Hematopoietic multipotent progenitor cell treated with erythropoietin and hydrocortisone succinate and interleukin-3 and kit ligand, for 15 days (in vitro differentiated cells): ENCODE measurements around the gene CDH13.

ENCODE experiments used
- DNase-seq: peaks from one replicate; pipeline ENCODE4 v3.0.0-alpha.2; 2015; ENCODE audit warnings: low spot score

CDH13 gene

DNA sequence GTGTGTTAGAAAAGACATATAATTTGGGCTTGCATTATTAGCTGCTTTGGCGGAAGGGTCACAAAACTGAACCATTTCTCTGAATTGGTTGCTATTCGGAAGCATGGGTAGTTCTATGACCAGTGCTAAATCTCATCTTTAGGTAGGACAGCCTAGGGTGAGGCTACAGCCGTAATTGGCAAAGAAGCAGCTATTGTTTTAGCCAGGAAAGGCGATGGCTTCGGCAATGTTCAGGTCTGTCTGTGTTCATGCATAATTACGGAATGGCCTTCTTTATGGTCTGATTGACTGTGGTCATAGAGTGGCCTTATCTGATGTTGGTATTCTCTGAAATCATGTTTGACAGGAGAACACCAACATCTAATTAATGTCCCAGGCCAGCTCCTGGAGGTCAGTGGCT is 812.6 kb downstream of the CDH13 start:
- DNase-seq: no peak

DNA sequence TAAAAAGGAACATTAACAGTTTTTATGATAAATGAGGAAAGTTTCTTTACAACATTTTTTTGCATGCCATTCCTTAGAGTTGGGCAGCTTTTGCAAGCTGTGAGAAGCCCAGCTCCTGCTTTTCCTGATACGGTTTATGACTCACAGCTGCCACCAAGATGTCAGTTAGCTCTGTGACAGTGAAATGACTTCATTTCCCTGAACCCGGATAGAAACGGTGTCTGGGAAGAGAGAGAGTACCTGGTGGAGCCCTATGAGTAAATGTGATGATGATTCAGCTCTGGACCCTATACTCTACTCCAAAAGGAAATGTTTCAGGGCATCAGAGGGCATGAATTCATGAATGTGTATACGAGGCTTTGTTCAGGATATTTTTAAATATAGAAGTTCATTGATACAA is 814.7 kb downstream of the CDH13 start:
- DNase-seq: no peak

DNA sequence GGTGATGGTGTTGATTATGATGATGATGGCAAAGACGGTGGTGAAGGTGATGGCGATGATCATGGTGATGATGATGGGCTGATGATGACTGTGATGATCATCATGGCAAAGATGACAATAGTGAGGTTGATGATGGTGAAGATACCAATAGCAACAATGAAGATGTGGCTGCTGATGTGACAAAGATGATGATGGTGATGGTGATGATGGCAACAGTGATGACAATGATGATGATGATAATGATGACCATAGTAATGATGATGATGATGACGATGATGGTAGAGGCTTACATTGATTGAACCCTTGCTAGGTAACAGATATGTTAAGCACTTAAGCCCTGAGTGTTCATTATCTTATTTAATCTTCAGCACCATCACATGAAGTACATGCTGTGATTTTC is 817.2 kb downstream of the CDH13 start:
- no peak for DNase-seq

DNA sequence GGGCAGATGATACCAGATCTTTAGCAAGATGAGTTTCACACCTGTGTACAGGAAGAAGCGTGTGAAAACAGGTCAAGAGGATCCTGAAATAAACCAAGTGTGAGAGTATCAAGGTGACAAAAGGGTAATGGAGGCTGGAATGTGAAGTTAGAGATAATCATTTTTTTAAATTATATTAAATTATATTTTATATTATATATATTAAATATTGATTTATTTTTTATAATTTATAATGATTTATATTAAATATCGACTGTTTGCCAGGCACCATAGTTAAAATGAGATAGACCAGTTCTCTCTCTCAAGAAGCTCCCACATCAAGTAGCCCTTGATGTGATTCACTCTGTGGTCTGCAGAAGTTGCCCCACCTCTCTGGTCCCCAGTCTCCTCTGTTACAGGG is 820.8 kb downstream of the CDH13 start:
- DNase-seq: no peak

DNA sequence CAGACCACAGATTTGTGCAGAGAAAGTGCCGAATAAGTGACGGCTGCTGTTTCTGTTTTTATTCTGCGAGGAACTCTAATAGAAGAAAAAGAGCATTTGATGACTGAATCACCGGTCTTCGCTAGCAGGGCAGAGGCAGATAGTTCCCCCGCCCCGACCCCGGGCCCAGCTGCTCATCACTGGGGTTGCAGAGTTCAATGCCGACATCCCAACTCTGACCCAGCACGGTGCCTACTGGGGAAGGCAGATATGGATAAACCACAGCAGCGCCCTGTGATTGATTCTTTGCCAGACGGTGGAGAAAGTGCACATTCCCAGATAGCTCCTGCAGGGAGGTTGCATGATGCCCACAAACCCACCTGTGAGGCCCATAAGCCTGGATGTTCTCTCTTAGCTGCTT is 823.1 kb downstream of the CDH13 start:
- DNase-seq: no peak

DNA sequence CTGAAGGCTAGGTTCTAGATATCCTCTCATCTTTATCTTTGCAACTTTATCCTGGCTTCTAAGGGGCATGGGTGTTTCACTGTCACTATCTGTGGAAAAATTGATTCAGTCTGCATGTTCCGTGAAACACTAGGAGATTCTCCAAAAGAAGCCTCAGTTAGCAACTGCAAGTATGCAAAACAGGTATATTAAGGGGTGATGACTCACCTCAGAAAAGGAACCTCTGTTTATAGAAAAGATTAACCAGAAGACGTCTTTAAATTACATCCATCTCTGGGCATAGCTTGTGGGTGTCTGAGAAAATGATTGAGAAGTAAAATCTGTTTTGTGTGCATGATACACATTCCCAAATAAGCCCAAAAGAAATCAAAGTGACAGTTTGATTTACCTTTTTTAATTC is 827.2 kb downstream of the CDH13 start:
- DNase-seq: no peak

DNA sequence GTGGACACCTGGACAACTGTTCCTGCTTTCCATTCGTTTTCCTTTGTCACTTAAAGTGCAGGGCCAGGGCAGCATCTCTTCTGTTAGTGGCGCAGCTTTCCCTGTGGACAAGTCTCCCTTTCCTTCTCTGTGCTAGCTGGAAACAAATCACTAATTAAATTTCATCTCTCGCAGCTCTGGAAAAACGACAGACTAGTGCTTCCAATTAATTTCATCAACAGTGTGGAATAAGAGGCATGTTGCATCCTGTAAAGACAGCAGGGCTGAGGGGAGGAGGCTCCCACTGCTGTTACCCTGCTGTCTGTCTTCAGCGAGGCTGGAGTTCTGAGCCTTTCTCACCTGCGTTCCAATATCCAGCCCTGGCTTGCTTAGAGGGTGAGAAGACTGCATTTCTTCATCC is 828.9 kb downstream of the CDH13 start:
- no peak for DNase-seq

DNA sequence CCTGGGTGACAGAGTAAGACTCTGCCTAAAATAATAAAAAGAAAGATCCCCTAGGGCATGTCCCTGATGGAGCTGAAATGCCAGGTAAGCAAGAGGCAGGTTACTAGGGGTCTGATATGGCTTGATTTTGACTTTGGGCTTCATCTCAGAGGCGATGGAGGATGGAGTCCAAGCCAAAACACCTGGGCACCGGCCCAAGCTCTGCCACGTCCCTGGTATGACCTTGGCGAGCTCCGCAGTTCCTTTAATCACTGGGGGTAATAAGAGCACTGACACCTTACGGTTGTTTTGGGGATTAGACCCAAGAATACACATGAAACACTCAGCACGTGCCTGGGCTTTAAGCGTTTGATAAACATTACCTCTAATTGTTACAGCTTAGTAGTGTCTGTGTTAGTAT is 830.2 kb downstream of the CDH13 start:
- no peak for DNase-seq

DNA sequence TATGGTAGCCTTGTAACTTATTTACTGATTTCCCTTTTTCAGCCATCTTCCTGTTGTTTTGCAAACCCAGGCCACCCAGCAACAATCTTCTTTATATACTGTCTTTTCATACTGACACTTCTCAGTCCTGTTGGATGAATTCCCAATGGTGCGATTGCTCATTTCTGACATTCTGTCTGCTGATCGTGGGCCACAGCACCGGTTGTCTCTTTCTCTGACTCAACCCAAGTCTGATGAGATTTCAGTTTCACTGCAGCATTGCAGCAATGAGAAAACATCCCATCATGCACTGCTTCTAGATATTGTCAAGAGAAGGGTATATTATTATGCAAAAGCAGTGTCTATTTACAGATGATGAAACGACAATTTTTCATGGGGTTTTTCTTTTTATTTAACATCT is 831.8 kb downstream of the CDH13 start:
- DNase-seq: no peak

DNA sequence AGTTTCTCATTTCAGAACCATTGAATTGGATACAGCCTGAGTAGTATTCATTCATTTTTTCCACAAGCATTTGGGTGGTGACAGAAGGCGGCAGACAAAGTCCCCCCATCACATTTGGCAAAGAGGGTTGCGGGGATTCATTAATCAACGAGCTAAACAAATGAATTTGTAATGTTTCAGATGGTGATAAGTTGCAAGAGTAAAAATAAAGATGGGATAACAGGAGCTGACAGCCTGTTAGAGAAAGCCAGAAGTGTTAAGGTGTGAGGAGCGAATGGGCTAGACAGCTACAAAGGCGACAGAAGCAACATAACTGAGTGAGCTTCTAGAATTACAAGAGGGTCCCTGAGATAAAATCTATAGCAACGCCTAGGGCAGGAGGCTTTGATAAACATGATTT is 838.2 kb downstream of the CDH13 start:
- no peak for DNase-seq

DNA sequence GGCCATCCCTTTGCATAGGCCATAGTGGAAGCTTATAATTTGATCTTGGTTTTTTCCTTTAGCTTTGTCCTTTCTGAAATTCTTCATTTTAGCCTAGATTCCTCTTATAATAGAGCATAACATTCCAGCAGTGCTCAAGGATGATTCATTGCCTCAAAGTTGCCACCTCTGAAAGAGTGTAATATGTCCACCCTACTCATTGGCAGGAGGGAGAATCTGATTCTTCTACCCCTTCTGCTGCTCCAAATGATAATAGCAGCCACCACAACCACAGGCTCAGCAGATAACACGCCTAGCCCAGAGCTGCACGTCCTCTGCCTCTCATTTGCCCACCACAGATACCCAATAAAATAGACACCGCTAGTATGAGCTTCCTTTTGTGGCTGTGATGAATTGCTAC is 843.6 kb downstream of the CDH13 start:
- no peak for DNase-seq

DNA sequence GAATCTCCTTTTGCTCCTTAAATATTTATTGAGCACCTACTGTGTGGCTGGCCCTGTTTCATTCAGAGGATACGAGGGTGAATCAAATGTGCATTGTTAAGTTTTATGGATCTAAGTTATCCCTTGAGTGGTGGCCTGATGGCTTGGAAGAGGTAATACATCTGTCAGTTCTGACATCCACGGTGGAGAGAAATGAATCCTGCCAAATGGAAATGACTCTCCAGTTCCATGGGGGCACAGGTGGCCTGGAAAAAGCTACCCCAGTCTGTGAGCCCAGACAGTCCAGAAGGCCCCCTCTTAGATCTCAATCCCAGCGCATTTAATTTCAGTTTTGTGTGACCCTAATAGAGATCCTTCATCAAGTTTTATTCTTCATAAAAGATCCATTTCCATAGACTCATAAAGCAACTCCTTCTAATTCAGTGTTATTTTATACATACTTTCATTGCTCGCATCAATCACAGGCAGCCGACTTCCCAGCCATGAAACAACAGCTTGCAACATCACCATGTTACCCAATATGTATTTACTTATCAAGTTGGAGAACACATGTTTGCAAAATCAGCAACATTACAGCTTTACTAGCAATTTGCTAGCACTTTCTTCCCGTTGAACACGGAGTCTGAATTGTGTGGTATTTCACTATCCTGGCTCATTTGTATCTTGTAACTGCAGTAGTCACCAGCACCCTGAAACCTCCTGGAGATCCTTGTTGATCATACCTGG is 846.2 kb downstream of the CDH13 start:
- no peak for DNase-seq

DNA sequence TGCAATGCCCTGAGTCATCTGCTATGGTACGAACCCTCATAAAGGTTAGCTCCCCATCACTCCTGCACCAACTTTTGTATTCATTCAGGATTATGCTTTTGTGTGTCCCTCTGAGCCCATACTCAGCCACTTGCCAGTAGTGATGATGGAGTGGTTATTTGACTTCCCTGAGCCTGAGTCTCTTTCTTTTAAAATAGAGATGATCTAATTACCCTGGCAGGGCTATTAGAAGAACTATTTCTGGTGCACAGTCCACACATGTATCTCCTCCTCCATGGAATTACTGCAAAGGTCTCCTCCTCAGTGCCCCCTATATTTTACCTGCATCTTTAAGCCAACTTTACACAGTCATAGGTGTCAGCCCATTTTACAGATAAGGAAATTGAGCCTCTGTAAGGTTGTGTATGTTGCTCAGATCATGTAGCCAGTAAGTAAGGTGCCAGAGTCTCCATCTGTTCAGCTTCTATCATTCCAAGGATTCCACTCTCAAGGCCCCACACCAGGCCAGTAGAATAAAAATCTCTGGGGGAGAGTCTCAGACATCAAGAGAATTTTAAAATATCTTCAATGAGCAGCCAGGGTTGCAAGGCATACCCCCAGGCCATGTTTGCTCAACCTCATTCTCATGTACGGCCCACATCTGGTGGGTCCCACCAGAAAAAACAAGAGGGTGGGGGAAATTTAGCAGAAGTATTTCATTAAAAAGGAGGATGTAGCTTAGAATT is 847.3 kb downstream of the CDH13 start:
- no peak for DNase-seq

DNA sequence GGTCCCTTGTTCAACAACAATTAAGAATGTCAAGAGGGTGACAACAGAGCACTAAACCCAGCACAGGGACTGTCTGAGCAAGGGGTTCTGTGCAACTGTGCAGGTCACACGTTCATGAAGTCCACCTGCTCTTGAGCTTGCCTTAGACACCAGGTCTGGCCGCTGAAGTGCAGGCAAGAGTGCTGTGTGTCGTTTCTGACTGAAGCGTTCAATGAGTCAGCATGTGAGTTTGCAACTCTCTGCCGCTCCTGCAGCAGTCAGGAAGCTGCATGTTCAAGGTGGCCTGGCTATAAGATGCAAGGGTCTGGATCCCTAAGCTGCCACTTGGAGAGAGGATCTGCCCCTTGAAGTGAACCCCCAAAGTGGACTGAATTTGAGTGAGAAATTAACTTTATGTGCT is 848.3 kb downstream of the CDH13 start:
- no peak for DNase-seq

DNA sequence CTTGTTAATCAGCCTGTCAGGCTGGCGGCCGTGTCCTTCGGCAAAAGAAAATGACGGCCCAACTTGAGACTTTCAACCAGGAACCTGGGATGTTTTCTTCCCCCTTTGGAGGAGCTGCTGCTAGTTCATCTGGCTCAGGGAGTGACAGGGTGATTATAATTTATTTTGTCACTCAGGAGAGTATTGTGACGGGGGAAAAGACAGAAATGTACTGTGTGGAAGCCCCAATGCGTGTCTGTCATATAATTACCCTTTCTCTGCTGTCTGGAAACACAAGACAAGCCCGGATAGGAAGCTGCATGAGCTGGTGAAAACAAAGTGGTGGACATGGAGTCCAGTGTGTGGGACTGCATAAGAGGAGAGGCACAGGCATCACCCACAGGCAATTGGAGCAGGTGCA is 854.8 kb downstream of the CDH13 start:
- DNase-seq: no peak

DNA sequence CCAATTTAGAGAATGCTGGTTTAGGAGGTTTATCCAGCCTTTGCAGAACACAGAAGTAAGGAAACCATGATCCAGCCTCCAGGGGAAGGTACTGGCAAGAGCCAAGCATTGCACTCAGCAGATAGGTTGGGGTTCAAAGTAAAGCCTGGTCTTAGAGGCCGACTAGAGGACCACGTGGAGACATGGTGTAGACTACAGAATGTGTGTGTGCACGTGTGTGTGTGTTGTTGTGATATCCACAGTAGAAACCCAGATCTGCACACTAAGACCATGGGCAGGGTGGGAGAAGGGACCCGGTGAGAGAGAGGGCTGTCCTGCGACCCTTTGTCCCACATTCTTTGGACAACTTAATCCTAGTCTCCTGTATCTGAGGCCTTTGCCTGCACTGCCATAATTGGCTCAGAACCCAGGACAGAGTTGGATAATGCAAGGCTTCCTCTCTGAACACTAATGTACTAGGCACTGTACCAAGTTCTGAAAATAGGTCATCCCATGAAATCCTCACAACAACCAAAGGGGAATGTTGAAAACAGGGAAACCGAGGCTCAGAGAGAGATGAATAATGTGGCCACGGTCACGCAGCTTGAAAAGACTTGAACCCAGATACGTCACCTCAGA is 855.9 kb downstream of the CDH13 start:
- no peak for DNase-seq

DNA sequence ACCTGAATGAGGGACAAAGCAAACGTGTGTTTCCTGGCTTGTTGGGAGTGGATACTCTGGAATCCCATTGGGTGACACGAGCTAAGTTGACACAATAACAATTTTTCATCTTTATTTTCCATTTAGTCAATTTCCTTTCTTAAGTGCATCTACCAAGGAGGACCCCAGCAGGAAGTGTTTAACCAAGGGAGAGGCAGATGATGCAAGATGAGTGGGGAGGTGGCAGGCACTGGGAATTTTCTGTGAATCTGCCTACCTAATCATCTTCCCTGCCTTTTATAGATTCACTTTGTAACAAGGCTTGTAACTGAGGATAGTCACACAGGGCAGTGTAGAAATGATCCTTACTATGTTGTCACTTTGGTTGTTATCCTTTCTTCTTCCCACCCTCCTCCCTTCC is 863.3 kb downstream of the CDH13 start:
- no peak for DNase-seq

DNA sequence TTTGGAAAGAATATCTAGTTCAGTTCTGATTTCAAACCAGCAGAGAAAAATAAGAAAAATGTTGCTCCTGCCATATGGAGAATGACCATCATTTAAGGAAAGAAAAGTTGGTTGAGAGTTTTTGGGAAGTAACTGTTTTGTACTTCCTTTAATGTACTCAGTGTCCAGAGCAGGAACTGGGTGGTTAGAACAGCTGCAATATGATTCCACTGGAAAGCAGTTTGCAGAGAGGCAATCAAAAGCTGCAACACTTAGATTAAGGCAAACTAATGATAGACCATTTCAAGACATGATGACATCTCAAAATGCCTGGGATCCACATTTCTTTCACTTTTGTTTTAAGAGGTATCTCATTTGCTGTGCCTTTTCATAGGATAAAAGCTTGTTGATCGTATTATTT is 867.7 kb downstream of the CDH13 start:
- no peak for DNase-seq

DNA sequence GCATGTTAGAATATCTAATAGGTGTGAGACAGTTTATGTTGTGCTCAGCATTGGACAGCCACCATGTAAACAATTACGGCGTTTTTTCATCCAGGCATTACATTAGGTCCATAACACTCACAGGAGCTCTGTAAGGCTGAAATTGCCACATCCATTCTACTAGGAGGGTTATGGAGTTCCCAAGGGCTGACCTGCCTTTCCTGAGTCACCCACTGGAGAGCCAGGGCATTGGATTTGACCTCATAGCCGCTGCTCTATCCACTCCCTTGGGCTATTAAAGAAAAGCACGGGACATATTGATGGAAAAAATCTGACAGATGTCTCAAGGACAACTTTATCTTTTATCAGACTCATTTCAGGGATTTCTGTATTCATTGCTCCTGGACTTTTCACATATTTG is 874.7 kb downstream of the CDH13 start:
- no peak for DNase-seq

DNA sequence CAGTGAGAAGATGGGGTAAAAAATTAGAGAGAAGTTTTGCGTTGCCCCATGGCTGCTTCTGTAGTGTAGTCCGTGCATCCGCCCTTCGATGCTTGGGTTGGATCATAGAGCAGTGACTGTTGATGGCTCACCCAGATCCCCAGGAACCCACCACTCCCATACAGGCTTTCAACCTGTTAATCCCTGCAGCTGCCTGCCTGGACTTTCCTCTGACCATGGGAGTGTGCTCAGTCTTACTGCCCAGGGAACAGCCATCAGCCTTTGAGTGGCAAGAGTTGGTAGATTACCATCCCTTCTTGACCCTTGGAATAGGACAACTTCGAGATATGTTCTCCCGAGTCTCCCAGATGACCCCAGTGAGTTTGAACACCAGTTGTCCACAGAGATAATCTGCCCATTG is 881.5 kb downstream of the CDH13 start:
- DNase-seq: no peak

DNA sequence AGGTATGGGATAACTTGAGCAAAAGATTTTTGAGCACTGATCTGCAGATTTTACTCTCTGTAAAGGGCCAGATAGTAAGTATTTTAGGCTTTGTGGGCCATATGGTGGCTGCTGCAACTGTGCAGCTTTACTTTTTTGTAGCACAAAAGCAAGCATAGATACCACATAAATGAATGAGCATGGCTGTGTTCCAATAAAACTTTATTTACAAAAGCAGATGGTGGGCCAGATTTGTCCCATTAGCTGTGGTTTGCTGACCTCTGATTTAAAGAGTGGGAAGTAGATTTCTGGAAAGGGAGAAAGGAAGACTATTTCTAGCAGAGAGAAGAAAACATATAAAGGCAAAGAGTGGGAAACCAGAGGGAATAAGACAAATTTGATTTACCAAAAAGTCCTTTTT is 882.5 kb downstream of the CDH13 start:
- no peak for DNase-seq

DNA sequence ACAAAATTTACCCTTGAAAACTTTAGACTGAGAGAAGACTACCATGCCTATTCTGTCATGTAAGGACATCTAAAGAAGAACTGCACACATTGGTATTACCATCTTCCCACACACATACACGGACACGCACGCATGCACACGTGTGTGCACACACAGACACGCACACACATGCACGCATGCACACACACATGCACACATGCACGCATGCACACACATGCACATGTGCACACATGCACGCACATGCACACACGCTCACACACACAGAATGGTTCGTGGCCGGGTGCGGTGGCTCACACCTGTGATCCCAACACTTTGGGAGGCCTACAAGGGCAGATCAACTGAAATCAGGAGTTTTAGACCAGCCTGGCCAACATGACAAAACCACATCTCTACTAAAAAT is 884.1 kb downstream of the CDH13 start:
- no peak for DNase-seq

DNA sequence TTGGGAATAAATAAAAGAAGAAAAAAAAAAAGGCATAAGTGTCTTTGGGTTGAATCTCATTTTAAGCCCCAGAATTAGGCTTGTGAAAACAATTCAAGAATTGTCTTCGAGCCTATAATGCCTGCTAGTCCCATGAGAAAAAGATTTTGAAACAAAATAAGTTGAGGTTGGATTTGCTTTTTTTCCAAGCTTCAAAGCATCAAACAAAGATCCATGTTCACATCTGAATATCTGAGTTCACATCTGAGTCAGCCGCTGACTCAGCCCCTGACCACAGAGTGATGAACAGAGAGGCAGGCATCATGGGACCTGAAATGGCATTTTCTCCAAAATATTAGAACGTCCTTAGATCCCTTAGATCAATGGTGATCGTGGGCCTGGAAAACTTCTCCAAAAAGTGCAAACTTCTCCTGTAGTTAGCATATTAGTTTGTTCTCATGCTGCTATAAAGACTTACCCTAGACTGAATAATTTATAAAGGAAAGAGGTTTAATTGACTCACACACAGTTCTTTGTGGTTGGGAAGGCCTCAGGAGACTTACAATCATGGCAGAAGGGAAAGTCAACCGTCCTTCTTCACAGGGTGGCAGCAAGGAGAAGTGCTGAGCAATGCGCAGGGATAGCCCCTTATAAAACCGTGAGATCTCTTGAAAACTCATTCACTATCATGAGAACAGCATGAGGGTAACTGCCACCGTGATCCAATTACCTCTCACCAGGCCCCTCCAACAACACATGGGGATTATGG is 886.4 kb downstream of the CDH13 start:
- DNase-seq: no peak
